IPS-15b (cell line): ENCODE measurements around the gene HEATR9.
A peak's percentile ranks its signal among the peaks of the same experiment; 100 is the strongest.

Experiments
- H3K27me3 ChIP-seq: one replicate; pipeline ENCODE4 v1.6.1; 2013; ENCODE audit warnings: low read length; ENCODE audit not compliant: control insufficient read depth, insufficient read depth
- H3K36me3 ChIP-seq: one replicate; pipeline ENCODE4 v1.6.1; 2013; ENCODE audit warnings: low read length; ENCODE audit not compliant: control insufficient read depth, insufficient read depth
- H3K4me1 ChIP-seq: one replicate; pipeline ENCODE4 v1.6.1; 2013; ENCODE audit warnings: mild to moderate bottlenecking, low read length; ENCODE audit not compliant: control insufficient read depth, insufficient read depth
- H3K4me3 ChIP-seq: one replicate; pipeline ENCODE4 v1.5.1; 2013; ENCODE audit warnings: low read depth, low read length
- H3K9ac ChIP-seq: one replicate; pipeline ENCODE4 v1.6.1; 2013; ENCODE audit warnings: low read depth, mild to moderate bottlenecking, low read length
- H3K9me3 ChIP-seq: one replicate; pipeline ENCODE4 v1.6.1; 2013; ENCODE audit warnings: mild to moderate bottlenecking, low read length; ENCODE audit not compliant: control insufficient read depth, insufficient read depth

Gene HEATR9

GRCh38 chr17:35816723-35817122, 52.0 kb downstream of the HEATR9 start:
- no peaks in the 10 kb centered on the region for H3K9me3 ChIP-seq
- H3K36me3 ChIP-seq: peaks cover 11% of the 10 kb centered on the region
- no peak overlapping the region for H3K4me3 ChIP-seq
- no peak overlapping the region for H3K9ac ChIP-seq
- H3K4me1 ChIP-seq: no peaks in the 10 kb centered on the region
- H3K27me3 ChIP-seq: no peaks in the 10 kb centered on the region

GRCh38 chr17:35812456-35812855, 56.2 kb downstream of the HEATR9 start:
- Histone ChIP-seq H3K27me3 (no peaks in the 10 kb centered on the region), H3K9ac (no peak overlapping the region), H3K4me3 (no peak overlapping the region), H3K4me1 (no peaks in the 10 kb centered on the region), H3K9me3 (no peaks in the 10 kb centered on the region), H3K36me3 (no peaks in the 10 kb centered on the region)

GRCh38 chr17:35811759-35812158, 56.9 kb downstream of the HEATR9 start:
- no peaks in the 10 kb centered on the region for H3K36me3 ChIP-seq
- no peaks in the 10 kb centered on the region for H3K27me3 ChIP-seq
- H3K9me3 ChIP-seq: no peaks in the 10 kb centered on the region
- no peak overlapping the region for H3K9ac ChIP-seq
- H3K4me3 ChIP-seq: no peak overlapping the region
- no peaks in the 10 kb centered on the region for H3K4me1 ChIP-seq

- no peaks in the 10 kb centered on the region for H3K27me3 ChIP-seq
- no peaks in the 10 kb centered on the region for H3K4me1 ChIP-seq
Measured at GRCh38 chr17:35809855-35810461, 58.7 kb downstream of the HEATR9 start.

GRCh38 chr17:35808962-35809854, 59.5 kb downstream of the HEATR9 start, which contains the start of gene TAF15:
Gene TAF15 (plus strand): TSS chr17:35809484. CDS start chr17:35809570, 86 bp downstream.
- Histone ChIP-seq H3K9me3 (no peaks in the 10 kb centered on the region), H3K4me1 (no peaks in the 10 kb centered on the region), H3K9ac (peak within 1 kb of the TSS; percentile 98), H3K36me3 (no peaks in the 10 kb centered on the region), H3K4me3 (peak within 1 kb of the TSS; percentile 91), H3K27me3 (no peaks in the 10 kb centered on the region)

More at GRCh38 chr17:35809855-35810461, 58.7 kb downstream of the HEATR9 start:
- H3K9me3 ChIP-seq: no peaks in the 10 kb centered on the region
- no peaks in the 10 kb centered on the region for H3K36me3 ChIP-seq
- H3K9ac ChIP-seq: peak overlapping the region; percentile 95
- peak overlapping the region; percentile 91 for H3K4me3 ChIP-seq

- Histone ChIP-seq H3K36me3 (no peaks in the 10 kb centered on the region), H3K9ac (peak overlapping the region; percentile 98), H3K4me1 (no peaks in the 10 kb centered on the region), H3K27me3 (no peaks in the 10 kb centered on the region), H3K4me3 (peak overlapping the region; percentile 91), H3K9me3 (no peaks in the 10 kb centered on the region)
Measured at GRCh38 chr17:35808240-35808961, 60.3 kb downstream of the HEATR9 start.

- Histone ChIP-seq H3K4me1 (no peaks in the 10 kb centered on the region), H3K27me3 (no peaks in the 10 kb centered on the region), H3K9me3 (no peaks in the 10 kb centered on the region), H3K36me3 (no peaks in the 10 kb centered on the region), H3K9ac (no peak overlapping the region), H3K4me3 (no peak overlapping the region)
Measured at GRCh38 chr17:35807371-35808144, 61.1 kb downstream of the HEATR9 start.
